SU-DHL-6 (cell line): ENCODE measurements around the gene VPS52.

Source experiments
- EZH2phosphoT487 ChIP-seq: fragments of 200-600 bp; sonication (generic), shearing (Covaris generic); conservative IDR thresholded peaks from 2 replicates; pipeline ENCODE4 v1.6.1; 2018; ENCODE audit warnings: mild to moderate bottlenecking, antibody characterized with exemption, low read length, moderate library complexity, mixed read lengths
- TF ChIP-seq, protein P1 (sequence below): fragments of 200-600 bp; sonication (generic); IDR thresholded peaks from one replicate; pipeline ENCODE4 v1.5.1; 2017; ENCODE audit warnings: antibody characterized with exemption, mild to moderate bottlenecking, low read length, moderate library complexity; ENCODE audit not compliant: insufficient read depth, poor library complexity, severe bottlenecking

DNA sequence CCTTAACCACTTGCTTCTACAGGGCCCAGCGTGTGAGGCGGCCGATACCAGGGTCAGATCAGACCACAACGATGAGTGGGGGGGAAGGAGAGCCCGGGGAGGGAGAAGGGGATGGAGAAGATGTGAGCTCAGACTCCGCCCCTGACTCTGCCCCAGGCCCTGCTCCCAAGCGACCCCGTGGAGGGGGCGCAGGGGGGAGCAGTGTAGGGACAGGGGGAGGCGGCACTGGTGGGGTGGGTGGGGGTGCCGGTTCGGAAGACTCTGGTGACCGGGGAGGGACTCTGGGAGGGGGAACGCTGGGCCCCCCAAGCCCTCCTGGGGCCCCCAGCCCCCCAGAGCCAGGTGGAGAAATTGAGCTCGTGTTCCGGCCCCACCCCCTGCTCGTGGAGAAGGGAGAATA is 60.5 kb downstream of the VPS52 start:
- TF ChIP-seq, protein P1, sequence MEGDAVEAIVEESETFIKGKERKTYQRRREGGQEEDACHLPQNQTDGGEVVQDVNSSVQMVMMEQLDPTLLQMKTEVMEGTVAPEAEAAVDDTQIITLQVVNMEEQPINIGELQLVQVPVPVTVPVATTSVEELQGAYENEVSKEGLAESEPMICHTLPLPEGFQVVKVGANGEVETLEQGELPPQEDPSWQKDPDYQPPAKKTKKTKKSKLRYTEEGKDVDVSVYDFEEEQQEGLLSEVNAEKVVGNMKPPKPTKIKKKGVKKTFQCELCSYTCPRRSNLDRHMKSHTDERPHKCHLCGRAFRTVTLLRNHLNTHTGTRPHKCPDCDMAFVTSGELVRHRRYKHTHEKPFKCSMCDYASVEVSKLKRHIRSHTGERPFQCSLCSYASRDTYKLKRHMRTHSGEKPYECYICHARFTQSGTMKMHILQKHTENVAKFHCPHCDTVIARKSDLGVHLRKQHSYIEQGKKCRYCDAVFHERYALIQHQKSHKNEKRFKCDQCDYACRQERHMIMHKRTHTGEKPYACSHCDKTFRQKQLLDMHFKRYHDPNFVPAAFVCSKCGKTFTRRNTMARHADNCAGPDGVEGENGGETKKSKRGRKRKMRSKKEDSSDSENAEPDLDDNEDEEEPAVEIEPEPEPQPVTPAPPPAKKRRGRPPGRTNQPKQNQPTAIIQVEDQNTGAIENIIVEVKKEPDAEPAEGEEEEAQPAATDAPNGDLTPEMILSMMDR = no peak
- TF ChIP-seq EZH2phosphoT487 = no peak
